ENCODE measurements around the gene EFHC1. TPM values are rescaled to one million over a fixed set of nuclear protein-coding genes. Genes with fewer than 3 reads are reported as not detected.

EFHC1 gene
- total and polyA plus RNA-seq, 2 experiments from 2014 or later, result 24.3 to 28.0 TPM

GRCh38 chr6:52390361-52390727 lies 29.8 kb upstream of the EFHC1 start:
- H3K4me1 ChIP-seq (ENCODE audit: insufficient read depth), result no peaks in the 10 kb centered on the region
- no peaks in the 10 kb centered on the region for H3K79me2 ChIP-seq (replicated peaks; ENCODE audit: insufficient read depth)
- ATAC-seq (no peak), DNase-seq (ENCODE audit: low spot score) (no peak)
- no peaks in the 10 kb centered on the region; the same call in 1 of the 2 replicates for H4K20me1 ChIP-seq (replicated peaks; ENCODE audit: insufficient read depth)
- no peaks in the 10 kb centered on the region for H3K4me1 Mint-ChIP-seq
- TF ChIP-seq POLR2AphosphoS5 (IDR thresholded peaks at IDR 0.05; ENCODE audit: low read depth) (no peak), ZNF462 (CRISPR knock-in tag; IDR thresholded peaks at IDR 0.05) (no peak), EZH2phosphoT487 (IDR thresholded peaks at IDR 0.05; ENCODE audit: unreplicated experiment) (no peak), NANOG (IDR thresholded peaks at IDR 0.05; ENCODE audit: borderline replicate concordance) (no peak), EZH2 (IDR thresholded peaks at IDR 0.05; ENCODE audit: low read depth, unreplicated experiment) (no peak), REST (IDR thresholded peaks at IDR 0.05; ENCODE audit: unreplicated experiment) (no peak), ETS1 (IDR thresholded peaks at IDR 0.05) (no peak), CTCF (conservative IDR thresholded peaks at IDR 0.05; ENCODE audit: low read depth in 2 of 2) (no peak), STAT1 (IDR thresholded peaks at IDR 0.05; ENCODE audit: unreplicated experiment) (no peak), ZNF331 (CRISPR knock-in tag; IDR thresholded peaks at IDR 0.05; ENCODE audit: low read depth) (no peak), JUNB (IDR thresholded peaks at IDR 0.05; ENCODE audit: unreplicated experiment) (no peak), CREB1 (CRISPR knock-in tag; IDR thresholded peaks at IDR 0.05; ENCODE audit: low read depth) (no peak), ZNF114 (CRISPR knock-in tag; IDR thresholded peaks at IDR 0.05) (no peak)
- no peaks in the 10 kb centered on the region for H3K36me3 ChIP-seq (ENCODE audit: insufficient read depth)
- no peak overlapping the region for H3K4me3 ChIP-seq
- H3K9me3 Mint-ChIP-seq, result peaks cover 27% of the 10 kb centered on the region; the same call in 2 of the 3 replicates
- H3K4me3 Mint-ChIP-seq, result no peak overlapping the region
- H3K9me2 ChIP-seq (ENCODE audit: insufficient read depth), result no peaks in the 10 kb centered on the region
- H3F3A ChIP-seq (replicated peaks; ENCODE audit: low read depth), result no peaks in the 10 kb centered on the region
- no peak overlapping the region for H2AFZ ChIP-seq
- no peaks in the 10 kb centered on the region for H3K27me3 Mint-ChIP-seq (ENCODE audit: insufficient read depth, low read depth, poor library complexity)
- no peak overlapping the region for H3K27ac Mint-ChIP-seq
- no peak overlapping the region for H3K27ac ChIP-seq (ENCODE audit: low read depth)
- H3K36me3 Mint-ChIP-seq (ENCODE audit: low read depth), result peaks cover 16% of the 10 kb centered on the region; the same call in 2 of the 3 replicates
- H3K27me3 ChIP-seq (ENCODE audit: insufficient read depth), result no peaks in the 10 kb centered on the region
- no peak overlapping the region for H3K4me2 ChIP-seq

Data from GM23338 (cell line).